ENCODE results near the gene ALPG. TPM values are rescaled to one million over a fixed set of nuclear protein-coding genes. Genes with fewer than 3 reads are reported as not detected.
A peak's percentile ranks its signal among the peaks of the same experiment; 100 is the strongest.
"Not testable (repeated sequence)": the region's sequence is repeated elsewhere in the genome, so short reads cannot be mapped to it uniquely, and the experiment has no call there.

Gene ALPG
- total RNA-seq, 4 donors from 2014 or later = not detected

GRCh38 chr2:232420073-232420454, 13.4 kb downstream of the ALPG start:
- no peaks in the 10 kb centered on the region for H3K9me3 ChIP-seq

GRCh38 chr2:232420463-232421188, 14.0 kb downstream of the ALPG start:
- WGBS, 2 donors = 0% methylated on average over 1 to 2 of the region's 79 CpGs
- H3K27me3 ChIP-seq = peaks cover 10 to 96% (median 16%) of the 10 kb centered on the region in 4 donors
- TF ChIP-seq, protein P1, sequence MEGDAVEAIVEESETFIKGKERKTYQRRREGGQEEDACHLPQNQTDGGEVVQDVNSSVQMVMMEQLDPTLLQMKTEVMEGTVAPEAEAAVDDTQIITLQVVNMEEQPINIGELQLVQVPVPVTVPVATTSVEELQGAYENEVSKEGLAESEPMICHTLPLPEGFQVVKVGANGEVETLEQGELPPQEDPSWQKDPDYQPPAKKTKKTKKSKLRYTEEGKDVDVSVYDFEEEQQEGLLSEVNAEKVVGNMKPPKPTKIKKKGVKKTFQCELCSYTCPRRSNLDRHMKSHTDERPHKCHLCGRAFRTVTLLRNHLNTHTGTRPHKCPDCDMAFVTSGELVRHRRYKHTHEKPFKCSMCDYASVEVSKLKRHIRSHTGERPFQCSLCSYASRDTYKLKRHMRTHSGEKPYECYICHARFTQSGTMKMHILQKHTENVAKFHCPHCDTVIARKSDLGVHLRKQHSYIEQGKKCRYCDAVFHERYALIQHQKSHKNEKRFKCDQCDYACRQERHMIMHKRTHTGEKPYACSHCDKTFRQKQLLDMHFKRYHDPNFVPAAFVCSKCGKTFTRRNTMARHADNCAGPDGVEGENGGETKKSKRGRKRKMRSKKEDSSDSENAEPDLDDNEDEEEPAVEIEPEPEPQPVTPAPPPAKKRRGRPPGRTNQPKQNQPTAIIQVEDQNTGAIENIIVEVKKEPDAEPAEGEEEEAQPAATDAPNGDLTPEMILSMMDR (IDR thresholded peaks at IDR 0.05) = no peak
- TF ChIP-seq POLR2A (IDR thresholded peaks at IDR 0.05) = no peak
- intact Hi-C loops (cut with DNase I) = no loop called here
- H3K27ac ChIP-seq = no peak overlapping the region
- H3K9me3 ChIP-seq = no peaks in the 10 kb centered on the region
- peaks cover 23 to 31% (median 23%) of the 10 kb centered on the region in 3 donors for H3K4me1 ChIP-seq
- DNase-seq = no peak
- no peaks in the 10 kb centered on the region for H3K36me3 ChIP-seq
- H3K4me3 ChIP-seq = peak overlapping the region in 3 of 4 donors; percentile 10 to 50 (median 35)

More at GRCh38 chr2:232420073-232420454, 13.4 kb downstream of the ALPG start:
- TF ChIP-seq, protein P1 (IDR thresholded peaks at IDR 0.05) = no peak
- no peak for TF ChIP-seq POLR2A (IDR thresholded peaks at IDR 0.05)
- intact Hi-C loops (cut with DNase I) = no loop called here
- Histone ChIP-seq H3K4me3 (peak overlapping the region in 2 of 4 donors; percentile 35 to 50), H3K27ac (no peak overlapping the region), H3K36me3 (no peaks in the 10 kb centered on the region), H3K27me3 (peaks cover 10 to 96% (median 16%) of the 10 kb centered on the region in 4 donors), H3K4me1 (peaks cover 23 to 31% (median 23%) of the 10 kb centered on the region in 3 donors)
- DNase-seq = no peak
- WGBS, 2 donors = 26% methylated on average over 3 of the region's 22 CpGs; no CpG with 5 or more reads in 1 of the 2 donors

DNA sequence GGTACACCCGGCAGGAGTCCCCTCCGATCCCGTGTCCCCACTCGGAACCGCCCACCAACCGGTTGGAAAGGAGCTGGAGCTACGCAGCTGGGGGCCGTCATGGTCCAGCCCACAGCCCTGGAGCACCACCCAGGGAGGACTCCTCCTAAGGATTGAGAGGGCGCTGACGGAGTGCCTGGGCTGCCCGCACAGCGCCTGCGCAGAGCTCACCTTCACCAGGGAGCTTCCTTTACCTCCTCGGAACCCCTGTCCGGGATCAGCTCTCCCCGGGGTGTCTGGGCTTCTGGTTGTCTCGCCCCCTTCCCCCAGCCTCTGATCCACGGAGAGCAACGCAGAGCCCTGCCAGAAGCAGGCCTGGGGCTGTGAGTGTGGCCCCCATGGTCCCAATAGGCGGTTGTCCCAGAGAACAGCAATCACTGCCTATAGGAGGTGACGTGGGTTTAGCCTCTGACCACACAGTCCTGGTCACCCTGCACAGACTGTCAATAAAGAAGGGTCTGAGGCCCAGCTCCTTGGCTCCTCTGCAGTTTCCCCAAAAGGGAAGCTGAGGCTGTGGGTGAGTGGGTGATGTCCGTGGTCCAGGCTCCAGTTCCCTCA, 14.6 kb downstream of the ALPG start:
- peaks cover 10 to 91% (median 16%) of the 10 kb centered on the region in 4 donors for H3K27me3 ChIP-seq
- intact Hi-C loops (cut with DNase I) = no loop called here
- TF ChIP-seq POLR2A (IDR thresholded peaks at IDR 0.05) = no peak
- TF ChIP-seq, protein P1 (IDR thresholded peaks at IDR 0.05) = no peak
- H3K27ac ChIP-seq = no peak overlapping the region
- DNase-seq = no peak
- WGBS, 2 donors = no CpG with 5 or more reads among the region's 22 CpGs
- no peaks in the 10 kb centered on the region for H3K9me3 ChIP-seq
- H3K4me3 ChIP-seq = peak overlapping the region in 3 of 4 donors; percentile 10 to 50 (median 35)
- H3K36me3 ChIP-seq = no peaks in the 10 kb centered on the region
- H3K4me1 ChIP-seq = peaks cover 23 to 31% (median 23%) of the 10 kb centered on the region in 3 donors

DNA sequence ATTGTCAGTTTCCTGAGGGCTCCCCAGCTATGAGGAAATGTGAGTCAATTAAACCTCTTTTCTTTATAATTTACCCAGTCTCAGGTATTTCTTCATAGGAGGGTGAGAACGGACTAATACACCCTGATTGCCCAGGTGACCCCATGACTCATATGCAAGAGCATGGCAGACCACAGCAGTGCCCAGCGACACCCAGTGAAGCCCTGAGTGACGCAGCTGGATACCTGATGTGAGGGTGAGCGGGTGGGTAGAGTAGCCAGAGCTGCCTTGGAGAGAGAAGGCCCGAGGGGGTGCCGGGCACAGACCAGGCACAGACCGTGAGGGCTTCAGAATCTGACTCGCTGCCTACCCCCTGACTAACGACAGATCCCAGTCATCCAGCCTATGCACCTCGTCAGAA, 15.4 kb downstream of the ALPG start:
- Histone ChIP-seq H3K4me3 (no peak overlapping the region), H3K4me1 (peaks cover 23 to 31% (median 23%) of the 10 kb centered on the region in 3 donors), H3K27ac (no peak overlapping the region), H3K27me3 (peaks cover 10 to 87% (median 16%) of the 10 kb centered on the region in 4 donors), H3K36me3 (no peaks in the 10 kb centered on the region), H3K9me3 (no peaks in the 10 kb centered on the region)
- intact Hi-C loops (cut with DNase I) = no loop called here
- TF ChIP-seq, protein P1 (IDR thresholded peaks at IDR 0.05) = no peak
- TF ChIP-seq POLR2A (IDR thresholded peaks at IDR 0.05) = no peak
- WGBS, 2 donors = 83 to 97% methylated on average over 7 to 9 of the region's 10 CpGs
- DNase-seq = no peak

DNA sequence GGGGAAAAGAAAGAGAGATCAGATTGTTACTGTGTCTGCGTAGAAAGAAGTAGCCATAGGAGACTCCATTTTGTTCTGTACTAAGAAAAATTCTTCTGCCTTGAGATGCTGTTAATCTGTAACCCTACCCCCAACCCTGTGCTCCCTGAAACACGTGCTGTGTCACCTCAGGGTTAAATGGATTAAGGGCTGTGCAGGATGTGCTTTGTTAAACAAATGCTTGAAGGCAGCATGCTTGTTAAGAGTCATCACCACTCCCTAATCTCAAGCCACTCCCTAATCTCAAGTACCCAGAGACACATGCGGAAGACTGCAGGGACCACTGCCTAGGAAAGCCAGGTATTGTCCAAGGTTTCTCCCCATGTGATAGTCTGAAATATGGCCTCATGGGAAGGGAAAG, 16.4 kb downstream of the ALPG start:
- Histone ChIP-seq H3K27me3 (peaks cover 10 to 87% (median 16%) of the 10 kb centered on the region in 4 donors), H3K4me1 (peaks cover 23 to 31% (median 23%) of the 10 kb centered on the region in 3 donors)
- intact Hi-C loops (cut with DNase I); H3K4me3 ChIP-seq; H3K9me3 ChIP-seq; H3K27ac ChIP-seq; H3K36me3 ChIP-seq; DNase-seq: not testable (repeated sequence)
- 43 to 75% methylated on average over 2 to 3 of the region's 3 CpGs for WGBS, 2 donors

GRCh38 chr2:232423407-232423806, 16.8 kb downstream of the ALPG start:
- H3K4me3 ChIP-seq; H3K27ac ChIP-seq; H3K9me3 ChIP-seq; H3K36me3 ChIP-seq; intact Hi-C loops (cut with DNase I); DNase-seq: not testable (repeated sequence)
- Histone ChIP-seq H3K4me1 (peaks cover 23 to 30% (median 23%) of the 10 kb centered on the region in 3 donors), H3K27me3 (peaks cover 10 to 86% (median 14%) of the 10 kb centered on the region in 4 donors)
- 24 to 48% methylated on average over 6 to 7 of the region's 7 CpGs for WGBS, 2 donors
